GM23338 (cell line): ENCODE results near the gene GJC2.

ENCODE experiments used
- POLR2AphosphoS5 ChIP-seq: IDR thresholded peaks from 2 replicates; pipeline ENCODE4 v1.6.1; 2016; ENCODE audit warnings: antibody characterized with exemption, low read depth
- TF ChIP-seq, protein P1 (sequence below), 2 experiments: fragments of 200-600 bp in 1 of 2; sonication (generic) in 1 of 2; conservative IDR thresholded peaks; 2 replicates each; pipeline versions ENCODE4 v1.5.1 to v1.6.1; 2016 to 2017; ENCODE audit warnings: antibody characterized with exemption in 2 of 2, low read depth in 2 of 2, mild to moderate bottlenecking in 2 of 2, moderate library complexity in 1 of 2
- TF ChIP-seq, protein P2 (sequence below): IDR thresholded peaks from one replicate; pipeline ENCODE4 v1.6.1; 2018; ENCODE audit warnings: antibody characterized with exemption; ENCODE audit not compliant: unreplicated experiment

DNA sequence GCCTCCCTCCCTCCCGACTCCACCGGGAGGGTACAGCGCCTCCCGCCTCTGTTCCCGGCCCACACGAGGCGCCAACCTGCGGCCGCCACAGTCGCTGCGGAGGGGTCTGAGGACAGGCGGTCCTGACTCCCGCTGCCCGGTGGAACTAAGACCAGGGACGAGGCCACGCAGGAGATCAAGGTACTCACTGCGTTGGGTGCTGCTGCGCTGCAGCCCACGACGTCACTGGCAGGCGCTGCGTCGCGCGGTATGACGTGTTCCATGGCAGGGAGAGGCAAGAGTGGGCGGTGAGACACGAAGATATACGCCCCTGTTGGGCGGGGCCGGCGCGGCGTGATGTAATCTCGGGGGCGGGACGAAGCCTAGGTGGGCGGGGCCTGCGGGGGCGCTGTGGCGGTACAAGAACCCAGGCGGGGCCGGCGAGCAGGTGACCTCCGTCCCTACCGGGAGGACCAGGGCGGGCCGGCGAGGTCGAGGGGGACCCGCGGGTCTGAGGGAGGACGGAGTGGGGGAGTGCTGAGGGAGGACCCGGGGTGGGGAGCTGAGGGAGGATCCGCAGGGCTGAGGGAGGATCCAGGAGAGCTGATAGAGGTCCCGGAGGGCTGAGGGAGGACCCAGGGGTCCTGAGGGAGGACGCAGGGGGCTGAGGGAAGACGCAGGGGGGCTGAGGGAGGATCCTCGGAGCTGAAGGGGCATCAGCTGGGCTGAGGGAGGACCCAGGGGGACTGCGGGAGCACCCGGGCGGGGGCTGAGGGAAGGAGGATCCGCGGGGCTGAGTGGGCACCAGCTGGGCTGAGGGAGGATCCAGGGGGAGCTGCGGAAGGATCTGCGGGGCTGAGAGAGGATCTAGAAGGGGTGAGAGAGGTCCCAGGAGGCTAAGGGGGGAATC lies 40.4 kb upstream of the GJC2 start, which contains the start of gene MRPL55:
- TF ChIP-seq, protein P1, sequence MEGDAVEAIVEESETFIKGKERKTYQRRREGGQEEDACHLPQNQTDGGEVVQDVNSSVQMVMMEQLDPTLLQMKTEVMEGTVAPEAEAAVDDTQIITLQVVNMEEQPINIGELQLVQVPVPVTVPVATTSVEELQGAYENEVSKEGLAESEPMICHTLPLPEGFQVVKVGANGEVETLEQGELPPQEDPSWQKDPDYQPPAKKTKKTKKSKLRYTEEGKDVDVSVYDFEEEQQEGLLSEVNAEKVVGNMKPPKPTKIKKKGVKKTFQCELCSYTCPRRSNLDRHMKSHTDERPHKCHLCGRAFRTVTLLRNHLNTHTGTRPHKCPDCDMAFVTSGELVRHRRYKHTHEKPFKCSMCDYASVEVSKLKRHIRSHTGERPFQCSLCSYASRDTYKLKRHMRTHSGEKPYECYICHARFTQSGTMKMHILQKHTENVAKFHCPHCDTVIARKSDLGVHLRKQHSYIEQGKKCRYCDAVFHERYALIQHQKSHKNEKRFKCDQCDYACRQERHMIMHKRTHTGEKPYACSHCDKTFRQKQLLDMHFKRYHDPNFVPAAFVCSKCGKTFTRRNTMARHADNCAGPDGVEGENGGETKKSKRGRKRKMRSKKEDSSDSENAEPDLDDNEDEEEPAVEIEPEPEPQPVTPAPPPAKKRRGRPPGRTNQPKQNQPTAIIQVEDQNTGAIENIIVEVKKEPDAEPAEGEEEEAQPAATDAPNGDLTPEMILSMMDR (conservative IDR thresholded peaks at IDR 0.05; ENCODE audit: low read depth in 2 of 2), result 0 out of 4 replicates have a peak, but pooled peaks of 1 of the 2 experiments have one; percentile 5
- TF ChIP-seq POLR2AphosphoS5, result peak; percentile 99
- TF ChIP-seq, protein P2, sequence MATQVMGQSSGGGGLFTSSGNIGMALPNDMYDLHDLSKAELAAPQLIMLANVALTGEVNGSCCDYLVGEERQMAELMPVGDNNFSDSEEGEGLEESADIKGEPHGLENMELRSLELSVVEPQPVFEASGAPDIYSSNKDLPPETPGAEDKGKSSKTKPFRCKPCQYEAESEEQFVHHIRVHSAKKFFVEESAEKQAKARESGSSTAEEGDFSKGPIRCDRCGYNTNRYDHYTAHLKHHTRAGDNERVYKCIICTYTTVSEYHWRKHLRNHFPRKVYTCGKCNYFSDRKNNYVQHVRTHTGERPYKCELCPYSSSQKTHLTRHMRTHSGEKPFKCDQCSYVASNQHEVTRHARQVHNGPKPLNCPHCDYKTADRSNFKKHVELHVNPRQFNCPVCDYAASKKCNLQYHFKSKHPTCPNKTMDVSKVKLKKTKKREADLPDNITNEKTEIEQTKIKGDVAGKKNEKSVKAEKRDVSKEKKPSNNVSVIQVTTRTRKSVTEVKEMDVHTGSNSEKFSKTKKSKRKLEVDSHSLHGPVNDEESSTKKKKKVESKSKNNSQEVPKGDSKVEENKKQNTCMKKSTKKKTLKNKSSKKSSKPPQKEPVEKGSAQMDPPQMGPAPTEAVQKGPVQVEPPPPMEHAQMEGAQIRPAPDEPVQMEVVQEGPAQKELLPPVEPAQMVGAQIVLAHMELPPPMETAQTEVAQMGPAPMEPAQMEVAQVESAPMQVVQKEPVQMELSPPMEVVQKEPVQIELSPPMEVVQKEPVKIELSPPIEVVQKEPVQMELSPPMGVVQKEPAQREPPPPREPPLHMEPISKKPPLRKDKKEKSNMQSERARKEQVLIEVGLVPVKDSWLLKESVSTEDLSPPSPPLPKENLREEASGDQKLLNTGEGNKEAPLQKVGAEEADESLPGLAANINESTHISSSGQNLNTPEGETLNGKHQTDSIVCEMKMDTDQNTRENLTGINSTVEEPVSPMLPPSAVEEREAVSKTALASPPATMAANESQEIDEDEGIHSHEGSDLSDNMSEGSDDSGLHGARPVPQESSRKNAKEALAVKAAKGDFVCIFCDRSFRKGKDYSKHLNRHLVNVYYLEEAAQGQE, result no peak
